HG03378 (cell line): Measurements from ENCODE around the gene ZNF813.
"Not testable (repeated sequence)": the region's sequence is repeated elsewhere in the genome, so short reads cannot be mapped to it uniquely, and the experiment has no call there.

Experiments
- ATAC-seq: cut with Tn5 transposase; IDR thresholded peaks from one replicate; pipeline ENCODE4 v1.9.1; 2021; ENCODE audit warnings: mild to moderate bottlenecking, moderate library complexity; ENCODE audit not compliant: unreplicated experiment

Gene ZNF813

GRCh38 chr19:53475470-53475869, 7.9 kb downstream of the ZNF813 start:
- ATAC-seq = not testable (repeated sequence)

GRCh38 chr19:53483751-53484150, 16.2 kb downstream of the ZNF813 start:
- not testable (repeated sequence) for ATAC-seq

GRCh38 chr19:53485046-53486004, 17.8 kb downstream of the ZNF813 start:
- ATAC-seq = no peak

- ATAC-seq = no peak
Measured at GRCh38 chr19:53492153-53492552, 24.6 kb downstream of the ZNF813 start.

- not testable (repeated sequence) for ATAC-seq
Measured at GRCh38 chr19:53497311-53498023, 29.9 kb downstream of the ZNF813 start.

GRCh38 chr19:53498024-53498395, 30.5 kb downstream of the ZNF813 start:
- not testable (repeated sequence) for ATAC-seq

- not testable (repeated sequence) for ATAC-seq
Measured at GRCh38 chr19:53503151-53503550, 35.6 kb downstream of the ZNF813 start.

GRCh38 chr19:53503671-53504364, 36.3 kb downstream of the ZNF813 start:
- ATAC-seq = not testable (repeated sequence)

- ATAC-seq = not testable (repeated sequence)
Measured at GRCh38 chr19:53504365-53504703, 36.8 kb downstream of the ZNF813 start.

- ATAC-seq = no peak
Measured at GRCh38 chr19:53504885-53505284, 37.4 kb downstream of the ZNF813 start.

- ATAC-seq = no peak
Measured at GRCh38 chr19:53506728-53507127, 39.2 kb downstream of the ZNF813 start.

- ATAC-seq = no peak
Measured at GRCh38 chr19:53507523-53508442, 40.2 kb downstream of the ZNF813 start.

- no peak for ATAC-seq
Measured at GRCh38 chr19:53509443-53509842, 41.9 kb downstream of the ZNF813 start.

- no peak for ATAC-seq
Measured at GRCh38 chr19:53509845-53510244, 42.3 kb downstream of the ZNF813 start.

GRCh38 chr19:53511357-53511756, 43.8 kb downstream of the ZNF813 start:
- no peak for ATAC-seq

- ATAC-seq = no peak
Measured at GRCh38 chr19:53511933-53512374, 44.4 kb downstream of the ZNF813 start.

GRCh38 chr19:53515047-53515446, 47.5 kb downstream of the ZNF813 start:
- ATAC-seq = not testable (repeated sequence)

- ATAC-seq = no peak
Measured at GRCh38 chr19:53517114-53517741, 49.7 kb downstream of the ZNF813 start.

- no peak for ATAC-seq
Measured at GRCh38 chr19:53518121-53518520, 50.6 kb downstream of the ZNF813 start.

GRCh38 chr19:53518716-53519115, 51.2 kb downstream of the ZNF813 start:
- no peak for ATAC-seq
